ENCODE results near the gene SSBP2. TPM values are rescaled to one million over a fixed set of nuclear protein-coding genes. Genes with fewer than 3 reads are reported as not detected.

The SSBP2 gene
- total RNA-seq, 4 donors from 2014 or later = 54.1 to 136 (median 69.8) TPM

- WGBS = 81% methylated on average over 2 of the region's 2 CpGs
- Histone ChIP-seq H3K27me3 (no peaks in the 10 kb centered on the region), H3K9me3 (no peaks in the 10 kb centered on the region), H3K27ac (no peak overlapping the region), H3K36me3 (no peaks in the 10 kb centered on the region), H3K4me1 (peaks cover 4% of the 10 kb centered on the region), H3K4me3 (no peak overlapping the region)
- no peak for DNase-seq (ENCODE audit: low spot score in 2 of 2)
- TF ChIP-seq POLR2A (IDR thresholded peaks at IDR 0.05) (no peak), EP300 (IDR thresholded peaks at IDR 0.05) (no peak), POLR2AphosphoS5 (IDR thresholded peaks at IDR 0.05) (no peak)
- TF ChIP-seq, protein P1, sequence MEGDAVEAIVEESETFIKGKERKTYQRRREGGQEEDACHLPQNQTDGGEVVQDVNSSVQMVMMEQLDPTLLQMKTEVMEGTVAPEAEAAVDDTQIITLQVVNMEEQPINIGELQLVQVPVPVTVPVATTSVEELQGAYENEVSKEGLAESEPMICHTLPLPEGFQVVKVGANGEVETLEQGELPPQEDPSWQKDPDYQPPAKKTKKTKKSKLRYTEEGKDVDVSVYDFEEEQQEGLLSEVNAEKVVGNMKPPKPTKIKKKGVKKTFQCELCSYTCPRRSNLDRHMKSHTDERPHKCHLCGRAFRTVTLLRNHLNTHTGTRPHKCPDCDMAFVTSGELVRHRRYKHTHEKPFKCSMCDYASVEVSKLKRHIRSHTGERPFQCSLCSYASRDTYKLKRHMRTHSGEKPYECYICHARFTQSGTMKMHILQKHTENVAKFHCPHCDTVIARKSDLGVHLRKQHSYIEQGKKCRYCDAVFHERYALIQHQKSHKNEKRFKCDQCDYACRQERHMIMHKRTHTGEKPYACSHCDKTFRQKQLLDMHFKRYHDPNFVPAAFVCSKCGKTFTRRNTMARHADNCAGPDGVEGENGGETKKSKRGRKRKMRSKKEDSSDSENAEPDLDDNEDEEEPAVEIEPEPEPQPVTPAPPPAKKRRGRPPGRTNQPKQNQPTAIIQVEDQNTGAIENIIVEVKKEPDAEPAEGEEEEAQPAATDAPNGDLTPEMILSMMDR (IDR thresholded peaks at IDR 0.05) = no peak
Measured at GRCh38 chr5:81552852-81553566, 197.9 kb downstream of the SSBP2 start.

DNA sequence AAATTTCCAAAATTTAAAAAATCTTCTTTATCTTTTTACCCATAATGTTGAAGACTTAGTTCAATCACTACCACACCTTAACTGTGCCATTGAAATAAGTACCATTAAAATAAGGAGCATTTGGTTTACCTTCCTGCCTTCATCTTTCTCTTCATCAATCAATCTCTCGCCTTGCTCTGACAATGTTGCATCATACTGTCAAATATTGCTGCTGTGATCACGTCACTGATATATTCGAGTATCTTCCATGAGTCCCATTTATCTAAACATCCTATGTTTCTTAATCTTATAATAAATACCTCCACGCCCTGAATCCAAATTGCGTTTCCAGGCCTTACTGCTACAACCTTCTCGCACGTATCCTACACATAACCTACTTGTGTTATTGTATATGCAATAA, 201.8 kb downstream of the SSBP2 start:
- WGBS = 89% methylated on average over 7 of the region's 7 CpGs

DNA sequence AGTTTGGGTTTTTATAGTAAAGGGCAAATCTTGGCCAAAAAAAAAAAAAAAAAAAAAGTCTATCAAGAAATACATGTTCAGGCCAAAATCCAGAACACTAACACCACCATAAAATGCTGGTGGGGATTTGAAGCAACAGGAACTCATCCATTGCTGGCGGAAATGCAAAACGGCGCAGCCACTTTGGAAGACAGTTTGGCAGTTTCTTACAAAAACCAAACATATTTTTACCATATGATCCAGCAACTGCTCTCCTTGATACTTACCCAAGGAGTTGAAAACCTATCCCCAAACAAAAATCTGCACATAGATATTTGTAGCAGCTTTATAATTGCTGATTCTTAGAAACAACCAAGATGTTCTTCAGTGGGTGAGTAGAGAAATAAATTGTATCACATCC, 203.9 kb downstream of the SSBP2 start:
- Histone ChIP-seq H3K4me1 (no peaks in the 10 kb centered on the region), H3K4me3 (no peak overlapping the region), H3K36me3 (no peaks in the 10 kb centered on the region), H3K27me3 (no peaks in the 10 kb centered on the region), H3K9me3 (no peaks in the 10 kb centered on the region), H3K27ac (no peak overlapping the region)
- 96% methylated on average over 3 of the region's 3 CpGs for WGBS
- TF ChIP-seq POLR2A (IDR thresholded peaks at IDR 0.05) (no peak), POLR2AphosphoS5 (IDR thresholded peaks at IDR 0.05) (no peak), EP300 (IDR thresholded peaks at IDR 0.05) (no peak)
- TF ChIP-seq, protein P1 (IDR thresholded peaks at IDR 0.05) = no peak
- DNase-seq (ENCODE audit: low spot score in 2 of 2) = no peak

More for the DNA sequence above, 201.8 kb downstream of the SSBP2 start:
- H3K9me3 ChIP-seq = no peaks in the 10 kb centered on the region
- H3K27me3 ChIP-seq = no peaks in the 10 kb centered on the region
- no peak overlapping the region for H3K4me3 ChIP-seq
- H3K4me1 ChIP-seq = peaks cover 4% of the 10 kb centered on the region
- no peaks in the 10 kb centered on the region for H3K36me3 ChIP-seq
- no peak for DNase-seq (ENCODE audit: low spot score in 2 of 2)
- H3K27ac ChIP-seq = no peak overlapping the region
- no peak for TF ChIP-seq POLR2A (IDR thresholded peaks at IDR 0.05)
- no peak for TF ChIP-seq EP300 (IDR thresholded peaks at IDR 0.05)
- TF ChIP-seq POLR2AphosphoS5 (IDR thresholded peaks at IDR 0.05) = no peak
- TF ChIP-seq, protein P1 (IDR thresholded peaks at IDR 0.05) = no peak

- Histone ChIP-seq H3K36me3 (no peaks in the 10 kb centered on the region), H3K9me3 (no peaks in the 10 kb centered on the region), H3K27me3 (no peaks in the 10 kb centered on the region), H3K4me1 (no peaks in the 10 kb centered on the region), H3K4me3 (no peak overlapping the region), H3K27ac (no peak overlapping the region)
- DNase-seq (ENCODE audit: low spot score in 2 of 2) = no peak
- no peak for TF ChIP-seq POLR2A (IDR thresholded peaks at IDR 0.05)
- no peak for TF ChIP-seq EP300 (IDR thresholded peaks at IDR 0.05)
- TF ChIP-seq, protein P1 (IDR thresholded peaks at IDR 0.05) = no peak
- no peak for TF ChIP-seq POLR2AphosphoS5 (IDR thresholded peaks at IDR 0.05)
Measured at GRCh38 chr5:81545911-81546310, 205.0 kb downstream of the SSBP2 start.

DNA sequence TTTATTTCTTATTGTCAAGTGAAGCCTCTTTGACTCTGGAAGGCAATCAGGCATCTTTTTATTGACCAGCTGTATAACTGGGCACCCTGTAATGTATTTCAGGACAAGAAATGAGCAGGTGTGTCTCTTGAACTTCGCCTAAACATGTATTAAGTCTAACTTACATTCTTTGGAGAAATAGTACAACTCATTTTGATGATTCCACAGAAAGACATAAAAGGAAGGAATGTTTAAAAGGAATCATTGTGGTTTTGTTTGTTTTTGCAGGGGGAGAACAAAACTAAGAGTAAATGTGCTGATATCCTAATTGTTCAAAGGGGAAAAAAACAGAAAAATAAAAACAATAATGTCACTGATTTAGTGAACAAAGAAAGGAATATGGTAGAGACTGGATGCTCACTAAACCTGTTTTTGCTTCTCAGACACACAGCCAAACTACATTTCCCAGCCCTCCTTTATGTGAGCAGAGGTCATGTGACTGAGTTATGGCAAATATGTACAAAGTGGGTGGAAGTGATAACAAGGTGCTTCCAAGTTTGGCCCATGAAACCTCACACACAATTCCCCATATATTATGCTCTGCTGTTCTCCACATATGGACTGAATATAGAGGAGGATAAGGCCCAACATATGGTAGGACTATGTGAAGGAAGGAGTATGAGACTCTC, 206.4 kb downstream of the SSBP2 start:
- TF ChIP-seq EP300 (IDR thresholded peaks at IDR 0.05) (no peak), POLR2AphosphoS5 (IDR thresholded peaks at IDR 0.05) (no peak), POLR2A (IDR thresholded peaks at IDR 0.05) (no peak)
- TF ChIP-seq, protein P1 (IDR thresholded peaks at IDR 0.05) = no peak
- Histone ChIP-seq H3K27me3 (no peaks in the 10 kb centered on the region), H3K9me3 (no peaks in the 10 kb centered on the region), H3K27ac (no peak overlapping the region), H3K4me3 (no peak overlapping the region), H3K36me3 (no peaks in the 10 kb centered on the region), H3K4me1 (no peaks in the 10 kb centered on the region)
- DNase-seq (ENCODE audit: low spot score in 2 of 2) = no peak
- WGBS = 92% methylated on average over 1 of the region's 1 CpG

Measured in suprapubic skin (tissue), 4 donors.